Measurements from ENCODE around the gene RCL1.

DNA sequence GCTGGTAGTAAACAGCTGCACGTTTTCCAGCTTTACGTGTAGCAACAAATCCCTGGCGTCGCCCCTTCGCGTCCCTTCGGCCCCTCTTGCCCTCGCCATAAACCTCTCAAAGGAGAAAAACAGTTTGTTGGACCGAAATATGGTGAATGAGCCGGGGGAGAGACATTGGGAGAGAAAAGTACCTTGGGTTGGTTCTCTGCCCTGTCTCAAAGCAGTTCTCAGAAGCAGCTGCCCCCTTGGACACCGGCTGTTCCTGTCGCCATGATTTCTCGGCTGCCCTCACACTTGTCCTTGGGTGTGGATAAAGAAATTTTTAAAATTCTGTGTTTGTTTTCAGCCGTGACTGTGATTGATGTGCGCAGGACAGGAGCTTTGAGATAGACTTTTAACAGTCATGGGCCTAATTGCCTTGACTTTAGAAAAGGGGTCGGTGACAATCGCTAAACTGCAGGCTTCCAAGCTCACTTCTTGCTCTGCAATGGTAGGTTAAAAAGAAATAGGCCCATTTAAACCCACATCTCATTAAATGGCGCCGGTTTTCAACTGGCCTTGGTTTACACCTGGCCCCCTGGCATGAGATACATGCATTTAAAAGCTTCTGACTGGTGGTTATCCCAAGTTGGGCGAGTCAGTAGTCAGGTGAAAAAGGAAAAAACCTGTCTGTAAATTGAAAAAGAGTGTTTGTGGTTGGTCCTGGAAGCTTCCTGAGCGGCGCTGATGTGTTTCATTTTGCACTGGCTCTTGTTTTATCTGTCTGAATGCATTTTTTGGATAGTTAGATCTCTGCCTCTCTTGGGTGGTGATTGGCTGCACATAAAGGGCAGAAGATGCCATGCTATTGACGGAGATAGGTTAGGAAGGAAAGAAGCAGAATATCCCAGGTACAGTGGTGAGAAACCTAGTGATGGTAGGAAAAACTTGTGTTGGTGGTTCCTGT, 983 bp downstream of the RCL1 start:
- TF ChIP-seq CTCF (conservative IDR thresholded peaks at IDR 0.05; ENCODE audit: low read depth, low read length): no peak
- no peak for TF ChIP-seq EZH2phosphoT487 (IDR thresholded peaks at IDR 0.05; ENCODE audit: borderline replicate concordance, low read length)
- no peak for TF ChIP-seq EZH2 (IDR thresholded peaks at IDR 0.05; ENCODE audit: low read length, unreplicated experiment)

Measured in PC-3 (cell line).